SJSA1 (cell line): ENCODE measurements around the gene GABRD. TPM values are rescaled to one million over a fixed set of nuclear protein-coding genes. Genes with fewer than 3 reads are reported as not detected.

Experiments
- DNase-seq, 2 experiments: peaks; one replicate each; pipeline ENCODE4 v3.0.0-alpha.2; 2015 to 2020; ENCODE audit warnings: low spot score in 2 of 2, low read depth in 1 of 2
- H3K27ac ChIP-seq: fragments of 250-450 bp; sonication (Bioruptor Pico); 2 replicates; pipeline ENCODE4 v1.5.1; 2020; ENCODE audit warnings: mild to moderate bottlenecking, moderate library complexity
- H3K27me3 ChIP-seq: fragments of 250-450 bp; sonication (Bioruptor Pico); replicated peaks from 2 replicates; pipeline ENCODE4 v1.5.1; 2020; ENCODE audit warnings: mild to moderate bottlenecking, moderate library complexity
- H3K36me3 ChIP-seq: fragments of 250-450 bp; sonication (Bioruptor Pico); 2 replicates; pipeline ENCODE4 v1.5.1; 2020; ENCODE audit warnings: mild to moderate bottlenecking
- H3K4me1 ChIP-seq: fragments of 250-450 bp; sonication (Bioruptor Pico); replicated peaks from 2 replicates; pipeline ENCODE4 v1.6.1; 2021; ENCODE audit warnings: mild to moderate bottlenecking
- H3K4me3 ChIP-seq: fragments of 250-450 bp; sonication (Bioruptor Pico); 2 replicates; pipeline ENCODE4 v1.5.1; 2020; ENCODE audit warnings: mild to moderate bottlenecking
- H3K9me3 ChIP-seq: fragments of 250-450 bp; sonication (Bioruptor Pico); replicated peaks from 2 replicates; pipeline ENCODE4 v1.5.1; 2020; ENCODE audit warnings: mild to moderate bottlenecking
- total RNA-seq: library from RNA; depleted of rRNA; stranded (reverse); fragments of >200 nt; shearing (Covaris generic); gene quantifications from 2 replicates; pipeline ENCODE4 v1.2.3, GENCODE V29; 2014

Gene GABRD
- total RNA-seq, 1 experiment from 2014 or later: not detected

DNA sequence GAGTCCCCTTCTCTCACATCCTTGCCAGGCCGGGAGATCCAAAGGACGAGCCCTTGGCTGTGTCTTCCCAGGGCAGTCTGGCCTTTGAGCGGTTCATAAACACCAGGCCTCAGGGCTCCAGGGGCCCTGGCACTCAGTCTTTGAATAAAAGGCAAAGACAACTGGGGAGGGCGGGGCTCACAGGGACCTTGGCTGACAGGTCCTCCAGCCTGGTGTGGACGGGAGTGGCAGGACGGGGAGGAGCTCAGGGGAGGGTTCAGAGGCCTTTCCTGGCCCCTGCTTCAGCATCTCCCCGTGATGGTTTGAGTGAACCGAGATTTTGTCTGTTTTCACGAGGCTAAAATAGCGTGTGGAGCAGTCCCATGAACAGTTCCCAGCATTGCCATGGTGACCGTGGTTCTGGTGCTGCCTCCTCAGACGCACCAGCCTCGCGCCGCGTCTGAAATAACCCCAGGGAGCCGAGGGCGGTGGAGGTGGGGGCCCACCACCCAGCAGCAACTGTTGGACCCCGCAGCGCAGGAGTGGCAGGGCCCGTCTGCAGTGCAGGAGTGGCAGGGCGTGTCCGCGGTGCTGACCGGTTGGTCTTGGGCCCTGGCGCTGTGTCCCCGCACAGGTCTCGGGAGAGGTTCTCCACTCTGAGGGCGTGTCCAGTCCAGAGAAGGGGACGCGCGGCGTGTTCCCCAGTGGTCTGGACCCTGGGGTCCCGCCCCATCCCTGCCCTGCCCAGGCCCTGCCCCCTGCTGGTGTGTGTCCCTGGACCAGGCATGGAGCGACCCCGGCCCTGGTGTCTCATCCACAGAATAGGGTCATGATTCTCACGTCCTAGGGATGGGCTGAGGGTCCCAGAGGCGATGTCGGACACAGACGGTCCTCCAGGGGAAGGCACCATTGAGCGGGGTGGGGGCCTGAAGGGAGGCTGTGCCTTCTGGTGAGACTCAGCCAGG lies 24.0 kb downstream of the GABRD start:
- Histone ChIP-seq H3K36me3 (no peaks in the 10 kb centered on the region), H3K27me3 (peaks cover 66% of the 10 kb centered on the region), H3K4me1 (peaks cover 8% of the 10 kb centered on the region), H3K9me3 (no peaks in the 10 kb centered on the region), H3K4me3 (no peak overlapping the region), H3K27ac (no peak overlapping the region)
- no peak for DNase-seq

DNA sequence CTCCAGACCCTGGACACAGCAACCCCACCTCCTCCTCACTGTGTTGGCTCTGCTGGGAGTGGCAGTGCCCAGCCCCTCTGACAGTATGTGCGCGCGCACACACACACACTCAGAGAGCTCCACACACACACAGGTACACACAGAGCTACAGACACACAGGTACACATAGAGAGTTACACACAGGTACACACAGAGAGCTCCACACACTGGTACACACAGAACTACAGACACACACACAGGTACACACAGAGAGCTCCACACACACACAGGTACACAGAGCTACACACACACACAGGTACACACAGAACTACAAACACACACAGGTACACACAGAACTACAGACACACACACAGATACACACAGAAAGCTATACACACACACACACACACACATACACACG lies 24.7 kb downstream of the GABRD start:
- Histone ChIP-seq H3K4me1 (peaks cover 8% of the 10 kb centered on the region), H3K4me3 (no peak overlapping the region), H3K27ac (no peak overlapping the region), H3K36me3 (no peaks in the 10 kb centered on the region), H3K9me3 (no peaks in the 10 kb centered on the region), H3K27me3 (peaks cover 70% of the 10 kb centered on the region)
- no peak for DNase-seq

DNA sequence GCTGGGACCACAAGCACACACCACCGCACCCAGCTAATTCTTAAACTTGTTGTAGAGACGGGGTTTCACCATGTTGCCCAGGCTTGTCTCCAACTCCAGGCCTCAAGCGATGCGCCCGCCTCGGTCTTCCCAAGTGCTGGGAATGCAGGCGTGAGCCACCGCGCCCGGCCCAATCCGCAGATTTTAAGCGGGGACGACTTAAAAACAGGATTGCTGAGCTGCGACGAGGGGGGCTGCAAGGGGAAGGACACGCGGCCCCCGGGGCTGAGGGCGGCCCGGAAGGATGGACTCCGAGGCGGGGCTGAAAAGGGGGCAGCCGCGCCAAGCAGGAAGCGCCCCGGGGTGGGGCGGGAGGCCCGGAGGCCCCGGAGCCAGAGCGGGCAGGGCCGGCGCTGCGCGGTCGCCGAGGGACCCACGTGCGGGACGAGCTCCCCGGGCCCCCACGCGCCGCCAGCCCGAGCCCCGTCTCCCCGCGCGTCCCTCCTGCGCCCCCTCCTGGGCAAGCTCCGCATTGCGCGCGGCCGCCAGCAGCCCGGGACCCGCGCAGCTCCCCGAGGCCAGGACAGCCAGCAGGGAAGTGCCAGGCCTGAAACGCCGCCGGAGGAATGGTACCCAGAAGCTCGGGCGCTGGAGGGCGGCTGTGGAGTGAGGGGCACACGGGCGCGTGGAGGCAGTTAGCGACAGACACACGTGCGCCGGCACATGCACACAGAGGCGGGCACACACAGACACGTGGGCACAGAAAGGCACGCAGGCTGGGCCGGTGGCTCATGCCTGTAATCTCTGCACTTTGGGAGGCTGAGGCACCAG lies 25.6 kb downstream of the GABRD start:
- H3K4me3 ChIP-seq: peak overlapping the region; percentile 3; the same call in 1 of the 2 replicates
- no peak overlapping the region for H3K27ac ChIP-seq
- H3K9me3 ChIP-seq: 0 out of 2 replicates have a peak, but pooled peaks cover under 1% of the 10 kb centered on the region
- peaks cover 70% of the 10 kb centered on the region for H3K27me3 ChIP-seq
- DNase-seq: peak in 1 of 2 experiments; percentile 48
- H3K4me1 ChIP-seq: peaks cover 9% of the 10 kb centered on the region
- no peaks in the 10 kb centered on the region for H3K36me3 ChIP-seq

DNA sequence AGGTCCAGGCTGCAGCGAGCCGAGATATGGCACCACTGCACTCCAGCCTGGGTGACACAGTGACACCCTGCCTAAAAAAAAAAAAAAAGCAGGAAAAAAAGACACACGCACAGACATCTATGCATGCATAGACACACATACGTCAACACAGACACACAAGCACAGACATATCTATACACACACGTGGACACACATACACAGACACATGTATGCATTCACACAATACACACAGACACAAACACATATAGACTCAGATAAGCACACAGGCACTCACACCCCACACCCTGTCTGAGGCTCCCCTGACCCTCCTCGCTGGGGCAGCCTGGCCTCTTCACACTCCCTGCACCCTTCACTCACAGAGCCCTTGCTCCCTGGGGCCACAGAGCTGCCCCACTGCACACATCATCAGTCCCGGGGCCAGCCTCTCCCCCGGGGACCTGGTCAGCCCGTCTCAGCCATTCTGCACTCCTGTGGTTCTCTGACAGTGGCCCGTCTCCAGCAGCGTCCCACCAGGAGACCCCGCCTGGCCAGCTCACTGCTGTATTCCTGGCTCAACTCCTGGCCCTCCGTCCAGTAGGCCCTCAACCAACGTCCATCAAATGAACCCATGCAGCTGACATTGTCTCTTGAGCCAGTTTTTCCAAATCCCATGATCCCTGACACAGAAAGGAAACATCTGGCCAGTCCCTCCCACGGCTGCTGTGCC lies 26.5 kb downstream of the GABRD start:
- Histone ChIP-seq H3K36me3 (no peaks in the 10 kb centered on the region), H3K9me3 (0 out of 2 replicates have a peak, but pooled peaks cover 4% of the 10 kb centered on the region)
- DNase-seq: no peak

DNA sequence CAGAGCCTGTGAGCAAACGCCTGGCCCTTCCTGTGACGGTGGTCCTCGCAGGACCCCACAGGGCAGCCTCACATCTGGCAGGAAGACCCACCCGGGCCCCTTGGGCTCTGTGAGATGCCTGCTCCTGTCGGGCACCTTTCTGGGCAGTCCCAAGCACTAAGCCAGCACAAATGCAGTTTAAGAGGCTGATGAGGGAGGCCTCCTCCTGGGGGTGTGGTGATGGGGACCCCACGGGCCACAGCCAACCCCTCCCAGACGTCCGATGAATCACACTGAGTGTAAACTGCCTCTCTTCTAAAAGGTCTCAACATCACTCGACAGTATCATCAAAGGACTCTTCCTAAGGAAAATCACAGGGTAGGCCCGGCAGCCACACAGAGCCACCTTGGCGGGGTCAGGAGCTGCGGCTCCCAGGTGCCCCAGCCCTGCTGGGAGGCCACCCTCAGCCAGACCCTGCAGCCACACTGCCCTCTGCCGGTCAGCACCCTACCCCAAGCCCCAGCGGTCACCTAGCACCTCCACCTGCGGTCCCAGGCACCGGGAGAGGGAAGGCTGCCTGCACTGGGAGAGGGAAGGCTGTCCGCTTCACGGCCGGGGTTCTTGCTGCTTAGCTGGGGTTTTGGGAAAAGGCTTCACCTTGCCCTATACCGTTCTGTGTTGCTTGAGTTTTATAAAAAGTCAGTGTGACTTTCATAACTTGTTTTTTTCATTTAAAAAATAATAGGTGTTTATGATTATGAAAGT lies 27.2 kb downstream of the GABRD start:
- Histone ChIP-seq H3K4me3 (no peak overlapping the region), H3K9me3 (0 out of 2 replicates have a peak, but pooled peaks cover 4% of the 10 kb centered on the region), H3K27me3 (peaks cover 70% of the 10 kb centered on the region), H3K27ac (no peak overlapping the region), H3K4me1 (peaks cover 12% of the 10 kb centered on the region), H3K36me3 (no peaks in the 10 kb centered on the region)
- no peak for DNase-seq

More for the DNA sequence above, 26.5 kb downstream of the GABRD start:
- H3K27me3 ChIP-seq: peaks cover 68% of the 10 kb centered on the region
- H3K4me3 ChIP-seq: no peak overlapping the region
- no peak overlapping the region for H3K27ac ChIP-seq
- H3K4me1 ChIP-seq: peaks cover 12% of the 10 kb centered on the region

DNA sequence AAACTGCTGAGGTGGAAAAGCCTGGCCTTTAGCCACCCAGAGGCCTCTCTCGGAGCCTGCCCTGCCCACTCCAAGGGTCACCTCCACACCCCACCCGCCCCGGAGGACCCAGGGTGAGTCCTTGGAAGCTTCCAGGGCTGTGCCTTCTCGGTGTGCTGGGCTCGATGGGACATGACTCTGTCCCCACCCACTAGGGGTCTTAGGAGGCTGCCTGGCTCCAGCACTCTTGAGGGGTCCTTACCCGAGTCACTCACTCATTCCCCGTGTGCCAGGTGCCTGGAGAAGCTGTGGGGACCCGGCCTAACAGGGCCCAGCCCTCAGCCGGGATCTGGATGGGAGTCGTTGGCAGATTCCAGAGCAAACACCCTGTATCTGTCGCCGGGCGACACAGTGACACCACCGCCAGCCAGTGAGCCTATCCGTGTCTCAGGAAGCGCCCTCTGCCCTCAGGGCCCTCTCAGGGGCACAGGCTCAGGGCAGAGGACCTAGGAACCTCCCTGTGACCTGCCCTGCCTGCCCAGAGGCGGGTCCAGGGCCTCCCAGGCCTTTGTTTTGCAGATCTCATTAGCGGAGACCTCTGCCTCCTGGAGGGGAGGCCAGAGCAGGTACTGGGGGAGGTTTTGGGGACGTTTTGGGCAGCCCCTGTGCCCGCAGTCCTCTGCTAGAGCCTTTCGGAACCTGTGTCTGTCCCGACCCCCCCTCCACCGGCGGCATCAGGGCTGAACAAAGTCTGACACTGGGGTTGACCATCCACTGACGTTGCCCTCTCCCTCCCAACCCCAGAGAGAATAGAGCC lies 28.0 kb downstream of the GABRD start:
- H3K27me3 ChIP-seq: peaks cover 77% of the 10 kb centered on the region
- H3K4me3 ChIP-seq: no peak overlapping the region
- no peak overlapping the region for H3K27ac ChIP-seq
- H3K9me3 ChIP-seq: 0 out of 2 replicates have a peak, but pooled peaks cover 4% of the 10 kb centered on the region
- H3K4me1 ChIP-seq: peaks cover 12% of the 10 kb centered on the region
- DNase-seq: no peak
- no peaks in the 10 kb centered on the region for H3K36me3 ChIP-seq

DNA sequence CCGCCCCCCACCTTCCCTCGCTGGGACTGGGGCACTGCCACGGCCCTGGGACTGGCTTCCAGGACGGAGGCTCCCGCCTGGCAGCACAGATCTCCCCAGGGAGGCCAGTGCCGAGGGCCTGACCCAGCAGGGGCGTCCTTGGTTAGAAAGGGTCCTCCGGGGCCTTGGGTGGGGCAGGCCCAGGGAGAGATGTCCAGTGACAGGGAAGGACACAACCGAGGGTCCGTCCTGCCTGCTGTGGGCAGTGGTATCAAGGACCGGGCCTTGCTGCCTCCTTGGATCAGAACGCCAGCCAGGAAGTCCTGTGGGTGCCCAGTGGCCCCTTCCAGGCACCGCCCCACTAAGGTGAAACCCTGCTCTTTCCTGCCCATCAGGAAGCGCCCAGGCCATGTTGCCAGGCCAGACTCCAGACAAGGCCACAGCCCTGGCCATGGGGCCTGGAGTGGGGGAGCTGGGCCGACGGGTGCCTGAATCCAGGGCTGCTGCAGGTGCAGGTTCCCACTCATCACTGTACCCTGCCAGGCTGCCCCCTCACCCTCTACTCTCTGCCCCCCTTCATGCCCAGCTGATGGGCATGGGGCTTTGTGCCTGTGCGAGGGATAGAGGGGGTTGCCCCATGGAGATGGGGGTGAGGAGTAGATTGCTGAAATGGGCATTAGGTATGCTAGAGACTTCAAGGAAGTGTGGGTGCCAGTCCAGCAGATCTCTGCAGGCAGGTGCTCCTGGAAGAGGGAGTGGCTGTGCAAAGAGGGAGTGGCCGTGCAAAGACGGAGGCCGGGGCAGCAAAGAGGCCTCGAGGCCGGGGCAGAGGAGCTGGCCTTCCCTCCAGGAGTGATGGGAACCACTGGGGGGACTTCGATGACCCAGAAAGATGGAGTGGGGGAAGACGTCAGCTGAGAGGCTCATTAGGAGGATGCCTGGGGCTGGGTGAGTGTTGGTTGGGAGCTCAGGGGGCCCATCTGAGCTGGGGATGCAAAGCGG lies 28.9 kb downstream of the GABRD start:
- Histone ChIP-seq H3K4me1 (peaks cover 12% of the 10 kb centered on the region), H3K9me3 (0 out of 2 replicates have a peak, but pooled peaks cover 4% of the 10 kb centered on the region), H3K4me3 (no peak overlapping the region), H3K36me3 (no peaks in the 10 kb centered on the region), H3K27ac (no peak overlapping the region), H3K27me3 (peaks cover 77% of the 10 kb centered on the region)
- DNase-seq: no peak

DNA sequence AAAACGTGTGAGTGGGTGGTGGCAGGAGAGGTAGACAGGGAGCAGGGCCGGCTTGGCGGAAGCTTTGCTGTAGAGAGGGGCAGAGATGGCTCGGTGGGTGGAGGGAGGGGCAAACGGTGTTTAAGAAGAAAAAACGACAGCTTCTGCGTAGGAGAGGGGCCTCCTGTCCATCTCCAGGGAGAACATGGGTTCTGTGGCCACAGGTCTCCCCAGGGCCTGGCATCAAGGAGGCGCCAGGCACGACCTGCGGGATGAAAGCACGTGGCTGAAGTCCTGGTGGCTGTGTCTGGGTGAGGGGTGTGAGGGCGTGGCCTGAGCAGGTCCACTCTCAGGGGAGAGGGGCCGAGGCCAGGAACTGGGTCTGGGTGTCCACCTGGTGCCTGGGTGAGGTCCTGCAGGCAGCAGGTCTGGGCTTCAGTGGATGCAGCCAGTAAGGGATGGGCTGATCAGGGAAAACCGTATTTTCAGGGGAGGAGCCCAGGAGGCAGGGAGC lies 30.1 kb downstream of the GABRD start:
- H3K4me1 ChIP-seq: peaks cover 12% of the 10 kb centered on the region
- no peaks in the 10 kb centered on the region for H3K36me3 ChIP-seq
- H3K4me3 ChIP-seq: no peak overlapping the region
- peaks cover 67% of the 10 kb centered on the region for H3K27me3 ChIP-seq
- DNase-seq: no peak
- H3K9me3 ChIP-seq: 0 out of 2 replicates have a peak, but pooled peaks cover 4% of the 10 kb centered on the region
- no peak overlapping the region for H3K27ac ChIP-seq

DNA sequence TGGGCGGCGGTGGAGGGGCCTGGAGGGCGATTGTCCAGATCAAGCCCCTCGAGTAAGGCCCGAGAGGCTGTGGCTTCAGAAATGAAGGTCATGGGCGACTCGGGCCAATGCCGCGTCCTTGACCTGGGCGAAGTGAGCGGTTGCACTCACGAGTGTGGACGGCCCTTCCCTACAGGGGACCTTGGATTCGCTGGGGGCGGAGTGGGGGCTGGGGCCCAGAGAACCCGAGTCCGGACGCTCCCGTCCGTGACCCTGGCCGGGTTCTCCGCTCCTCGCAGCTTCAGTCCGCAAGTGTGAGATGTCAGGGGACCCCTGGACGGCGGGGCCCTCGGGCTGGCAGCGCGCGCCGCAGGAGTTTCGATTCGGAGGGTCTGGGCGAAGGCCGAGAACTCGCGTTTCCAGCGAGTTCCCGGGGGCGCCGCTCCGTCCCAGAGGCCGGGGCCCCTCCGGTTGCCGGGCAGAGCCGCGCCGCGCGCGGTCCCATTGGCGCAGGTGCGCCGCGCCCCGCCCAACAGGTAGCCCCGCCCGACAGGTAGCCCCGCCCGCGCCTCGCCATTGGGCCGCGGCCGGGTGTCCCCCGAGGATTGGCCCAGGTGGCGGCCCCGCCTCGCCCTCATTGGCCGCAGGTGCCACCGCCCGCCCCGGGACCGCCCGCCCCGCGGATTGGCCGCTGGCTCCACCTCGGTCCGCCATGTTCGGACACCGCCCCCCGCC lies 30.7 kb downstream of the GABRD start, which contains the start of gene PRKCZ:
PRKCZ (plus strand) TSS at position 694 of the 714 bp plus-strand sequence. CDS start 220 bp downstream, outside the sequence.
- H3K4me3 ChIP-seq: peak within 1 kb of the TSS; percentile 22
- H3K9me3 ChIP-seq: 0 out of 2 replicates have a peak, but pooled peaks cover 4% of the 10 kb centered on the region
- H3K27ac ChIP-seq: no peak within 1 kb of the TSS
- H3K27me3 ChIP-seq: peaks cover 61% of the 10 kb centered on the region
- no peaks in the 10 kb centered on the region for H3K36me3 ChIP-seq
- H3K4me1 ChIP-seq: peaks cover 7% of the 10 kb centered on the region
- no peak for DNase-seq

DNA sequence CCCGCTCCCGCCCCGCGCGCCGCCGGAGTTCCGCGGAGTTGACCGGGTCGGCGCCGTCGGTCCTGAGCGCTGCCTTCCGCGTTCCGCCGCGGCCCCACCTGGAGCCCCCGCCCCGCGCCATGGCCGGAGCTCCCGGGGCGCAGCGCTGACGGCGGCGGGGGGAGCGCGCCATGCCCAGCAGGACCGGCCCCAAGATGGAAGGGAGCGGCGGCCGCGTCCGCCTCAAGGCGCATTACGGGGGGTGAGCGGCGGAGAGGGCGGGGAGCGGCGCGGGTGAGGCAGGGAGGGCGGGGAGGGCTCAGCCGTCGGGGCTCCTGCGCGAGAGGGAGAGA lies 31.3 kb downstream of the GABRD start:
- H3K27me3 ChIP-seq: peaks cover 58% of the 10 kb centered on the region
- H3K4me3 ChIP-seq: no peak overlapping the region

More for the DNA sequence above, 31.3 kb downstream of the GABRD start:
- no peaks in the 10 kb centered on the region for H3K36me3 ChIP-seq
- H3K4me1 ChIP-seq: 0 out of 2 replicates have a peak, but pooled peaks cover 4% of the 10 kb centered on the region
- no peak overlapping the region for H3K27ac ChIP-seq
- DNase-seq: no peak
- H3K9me3 ChIP-seq: 0 out of 2 replicates have a peak, but pooled peaks cover 4% of the 10 kb centered on the region
